Panc1 (cell line): Measurements from ENCODE around the gene SGMS1. TPM values are rescaled to one million over a fixed set of nuclear protein-coding genes. Genes with fewer than 3 reads are reported as not detected.

Source experiments
- ATAC-seq: fragments of 200-7000 bp; cut with Tn5 transposase; 2 replicates; pipeline ENCODE4 v1.9.1; 2020; ENCODE audit warnings: mild to moderate bottlenecking, moderate library complexity
- BruUV-seq: library from RNA; stranded (reverse); fragments of 400-500 nt; replicated peaks from 2 replicates; lab custom pipeline; 2021; lab: Mats Ljungman, UMichigan
- CTCF ChIA-PET: fragments of 300-600 bp; sonication (Branson Sonifier 250); formaldehyde crosslinking; loops from one replicate; lab custom pipeline; 2022; ENCODE audit warnings: antibody characterized with exemption; lab: Charles Lee
- POLR2A ChIA-PET: fragments of 300-600 bp; sonication (Branson Sonifier 250); formaldehyde crosslinking; loops from one replicate; lab custom pipeline; 2022; ENCODE audit warnings: antibody characterized with exemption; lab: Charles Lee
- DNase-seq: peaks from one replicate; pipeline ENCODE4 v3.0.0-alpha.2; 2010; ENCODE audit warnings: low read depth, low spot score
- H3K27ac ChIP-seq: 2 replicates; pipeline ENCODE4 v1.5.1; 2011; ENCODE audit warnings: mild to moderate bottlenecking, low read length, inconsistent platforms
- H3K27me3 ChIP-seq: fragments of 200-500 bp; sonication (Bioruptor generic); 2 replicates; pipeline ENCODE4 v1.6.0; 2014; ENCODE audit warnings: low read length, inconsistent platforms; ENCODE audit not compliant: control insufficient read depth, insufficient read depth
- H3K36me3 ChIP-seq: fragments of 200-500 bp; sonication (Bioruptor generic); 2 replicates; pipeline ENCODE4 v1.5.1; 2014; ENCODE audit warnings: inconsistent platforms, mild to moderate bottlenecking, low read length, moderate library complexity; ENCODE audit not compliant: control insufficient read depth, insufficient read depth
- H3K4me1 ChIP-seq: 2 replicates; pipeline ENCODE4 v1.5.1; 2011; ENCODE audit warnings: inconsistent platforms, mild to moderate bottlenecking, low read length, moderate library complexity; ENCODE audit not compliant: control insufficient read depth, insufficient read depth
- H3K4me3 ChIP-seq, 2 experiments: 2 replicates each; pipeline ENCODE4 v1.5.1; 2011 to 2012; ENCODE audit warnings: low read depth in 2 of 2, low read length in 2 of 2, mild to moderate bottlenecking in 2 of 2, inconsistent platforms in 1 of 2, moderate library complexity in 1 of 2
- H3K9me3 ChIP-seq: fragments of 200-500 bp; sonication (Bioruptor generic); 2 replicates; pipeline ENCODE4 v1.5.1; 2014; ENCODE audit warnings: low read depth, mild to moderate bottlenecking, inconsistent platforms, low read length, moderate library complexity; ENCODE audit not compliant: control insufficient read depth, insufficient read depth
- CTCF ChIP-seq: fragments of 450-650 bp; IDR thresholded peaks from 2 replicates; pipeline ENCODE4 v1.5.1; 2017; ENCODE audit warnings: mild to moderate bottlenecking
- POLR2AphosphoS5 ChIP-seq: IDR thresholded peaks from 2 replicates; pipeline ENCODE4 v1.6.1; 2012; ENCODE audit warnings: mild to moderate bottlenecking, low read depth, low read length, moderate library complexity
- REST ChIP-seq, 2 experiments: IDR thresholded peaks; 2 replicates each; pipeline ENCODE4 v1.6.1; 2011 to 2012; ENCODE audit warnings: low read depth in 2 of 2, control low read depth in 1 of 2, low read length in 1 of 2, mild to moderate bottlenecking in 1 of 2, moderate library complexity in 1 of 2; ENCODE audit not compliant: insufficient read depth in 1 of 2
- SIN3A ChIP-seq: IDR thresholded peaks from 2 replicates; pipeline ENCODE4 v1.6.1; 2012; ENCODE audit warnings: low read depth, mild to moderate bottlenecking, low read length, moderate library complexity, borderline replicate concordance; ENCODE audit not compliant: insufficient read depth
- TCF7L2 ChIP-seq: IDR thresholded peaks from 2 replicates; pipeline ENCODE4 v1.6.1; 2011; ENCODE audit warnings: mild to moderate bottlenecking, low read depth, low read length, inconsistent platforms
- in situ Hi-C: cut with HindIII; loops from 2 replicates; pipeline ENCODE4 v1.10.0; 2016; ENCODE audit warnings: low sequenced_read_pairs, low pct_unique_long_range_greater_than_20kb
- intact Hi-C: fragments of 100-400 bp; cut with micrococcal nuclease; formaldehyde crosslinking; loops from one replicate; pipeline ENCODE4 v1.10.0; 2022; ENCODE audit not compliant: unreplicated experiment
- total RNA-seq: library from RNA; stranded (reverse); gene quantifications from one replicate; pipeline ENCODE4 v1.2.1, GENCODE V29; 2021; ENCODE audit not compliant: unreplicated experiment

Gene SGMS1
- total RNA-seq, 1 experiment from 2014 or later = 22.0 TPM

- no peaks in the 10 kb centered on the region for H3K4me1 ChIP-seq
- no peak overlapping the region for H3K27ac ChIP-seq
- H3K4me3 ChIP-seq = no peak overlapping the region
- DNase-seq (no peak), ATAC-seq (no peak)
- CTCF ChIA-PET = no interaction called here
- H3K36me3 ChIP-seq = no peaks in the 10 kb centered on the region
- TF ChIP-seq CTCF (no peak), SIN3A (no peak), TCF7L2 (no peak), POLR2AphosphoS5 (no peak), REST (IDR thresholded peaks at IDR 0.05; ENCODE audit: insufficient read depth in 1 of 2, low read depth in 2 of 2, low read length in 1 of 2) (no peak)
- intact Hi-C loops = no loop called here
- in situ Hi-C loops = no loop called here
- POLR2A ChIA-PET = no interaction called here
- BruUV-seq = no TSS peak
- H3K27me3 ChIP-seq = no peaks in the 10 kb centered on the region
- no peaks in the 10 kb centered on the region for H3K9me3 ChIP-seq
Measured at GRCh38 chr10:50392966-50393718, 230.6 kb downstream of the SGMS1 start.

GRCh38 chr10:50392426-50392825 lies 231.3 kb downstream of the SGMS1 start:
- ATAC-seq = no peak
- CTCF ChIA-PET = interaction anchor here (0.6 kb wide), 1 partner anchor 120 kb away, joined by 4 read pairs; no protein-coding TSS in a partner anchor
- in situ Hi-C loops = no loop called here
- H3K9me3 ChIP-seq = no peaks in the 10 kb centered on the region
- H3K27me3 ChIP-seq = no peaks in the 10 kb centered on the region
- no peak for DNase-seq
- intact Hi-C loops = no loop called here
- no peak overlapping the region for H3K27ac ChIP-seq
- BruUV-seq = no TSS peak
- H3K4me1 ChIP-seq = no peaks in the 10 kb centered on the region
- H3K36me3 ChIP-seq = no peaks in the 10 kb centered on the region
- H3K4me3 ChIP-seq = no peak overlapping the region
- TF ChIP-seq REST (IDR thresholded peaks at IDR 0.05; ENCODE audit: insufficient read depth in 1 of 2, low read depth in 2 of 2, low read length in 1 of 2) (no peak), CTCF (no peak), SIN3A (no peak), POLR2AphosphoS5 (no peak), TCF7L2 (no peak)
- POLR2A ChIA-PET = no interaction called here
